WTC11 (cell line): ENCODE results near the gene WDR75.

ENCODE experiments used
- ARID4B ChIP-seq: sonication (generic); formaldehyde crosslinking; IDR thresholded peaks from 2 replicates; pipeline ENCODE4 v1.8.0; 2023; ENCODE audit warnings: missing genetic modification reagents, mild to moderate bottlenecking, borderline replicate concordance
- ATF2 ChIP-seq: sonication (generic); formaldehyde crosslinking; IDR thresholded peaks from 2 replicates; pipeline ENCODE4 v1.8.1; 2022; ENCODE audit warnings: low read depth, missing genetic modification reagents, borderline replicate concordance
- ATF6 ChIP-seq: sonication (generic); formaldehyde crosslinking; IDR thresholded peaks from 2 replicates; pipeline ENCODE4 v1.8.1; 2023; ENCODE audit warnings: mild to moderate bottlenecking, missing genetic modification reagents
- CTCF ChIP-seq: fragments of 200-600 bp; IDR thresholded peaks from 2 replicates; pipeline ENCODE4 v1.8.0; 2022; ENCODE audit warnings: antibody characterized with exemption
- HMGA2 ChIP-seq: fragments of 250-450 bp; sonication (Bioruptor Pico); IDR thresholded peaks from 2 replicates; pipeline ENCODE4 v1.4.0; 2021; ENCODE audit warnings: mild to moderate bottlenecking, moderate library complexity
- PRDM15 ChIP-seq: sonication (generic); formaldehyde crosslinking; IDR thresholded peaks from 2 replicates; pipeline ENCODE4 v1.8.0; 2022; ENCODE audit warnings: missing genetic modification reagents
- TCF7 ChIP-seq: sonication (generic); formaldehyde crosslinking; IDR thresholded peaks from 2 replicates; pipeline ENCODE4 v1.8.0; 2022; ENCODE audit warnings: mild to moderate bottlenecking, low read depth, missing genetic modification reagents, moderate library complexity
- ZNF263 ChIP-seq: sonication (generic); formaldehyde crosslinking; IDR thresholded peaks from 2 replicates; pipeline ENCODE4 v1.8.1; 2022; ENCODE audit warnings: low read depth, mild to moderate bottlenecking, moderate library complexity, missing genetic modification reagents

GRCh38 chr2:189483980-189484740 lies 42.9 kb downstream of the WDR75 start:
- no peak for TF ChIP-seq ARID4B (CRISPR knock-in tag)
- TF ChIP-seq CTCF, result no peak
- no peak for TF ChIP-seq HMGA2 (CRISPR knock-in tag)
- no peak for TF ChIP-seq ZNF263 (CRISPR knock-in tag)
- no peak for TF ChIP-seq PRDM15 (CRISPR knock-in tag)
- no peak for TF ChIP-seq ATF2 (CRISPR knock-in tag)
- TF ChIP-seq TCF7 (CRISPR knock-in tag), result no peak
- no peak for TF ChIP-seq ATF6 (CRISPR knock-in tag)
